ENCODE results near the gene MUC5AC. TPM values are rescaled to one million over a fixed set of nuclear protein-coding genes. Genes with fewer than 3 reads are reported as not detected.
"Not testable (repeated sequence)": the region's sequence is repeated elsewhere in the genome, so short reads cannot be mapped to it uniquely, and the experiment has no call there.

MUC5AC gene
- total and polyA plus RNA-seq, 2 experiments from 2014 or later: not detected

DNA sequence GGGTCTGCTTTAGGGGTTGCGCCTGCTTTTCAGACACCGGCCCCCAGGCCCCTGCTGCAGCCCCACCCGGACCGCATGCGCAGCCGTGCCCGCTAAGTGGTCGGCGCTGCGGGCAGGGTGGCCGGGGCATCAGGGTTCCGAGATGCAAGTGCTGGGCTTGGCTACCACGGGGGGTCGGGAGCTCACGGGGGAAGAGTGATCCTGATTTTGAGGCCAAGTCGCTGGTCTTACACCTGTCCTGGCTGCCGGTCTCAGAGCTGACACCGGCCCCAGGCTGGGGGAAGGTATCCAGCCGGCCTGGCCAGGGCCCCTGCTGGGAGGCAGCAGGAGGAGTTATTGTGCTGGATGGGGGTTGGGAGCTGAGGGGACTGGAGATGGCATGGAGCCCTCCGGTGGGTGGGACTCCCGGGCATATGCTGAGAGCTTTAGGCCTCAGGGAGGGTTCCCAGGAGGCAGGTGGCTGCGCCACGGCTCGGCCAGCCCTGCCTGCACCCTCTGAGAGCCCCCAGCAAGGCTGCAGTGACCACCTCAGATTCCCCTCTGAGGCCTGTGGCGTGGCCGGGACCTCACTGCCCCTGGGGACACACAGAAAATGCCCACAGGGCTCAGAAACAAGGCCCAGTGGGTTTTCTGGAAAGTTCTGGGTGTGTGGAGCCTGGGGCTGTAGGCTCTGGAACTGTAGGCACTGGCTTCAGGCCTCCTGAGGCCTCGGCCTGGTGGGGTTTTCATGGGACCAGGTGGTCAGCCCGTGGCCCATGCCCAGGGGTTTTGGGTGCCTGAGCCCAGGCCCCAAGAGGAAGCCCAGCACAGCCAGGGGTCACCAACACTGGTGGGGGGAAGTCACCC, 4.4 kb upstream of the MUC5AC start:
- Histone ChIP-seq H3K79me2 (ENCODE audit: insufficient read depth) (no peaks in the 10 kb centered on the region), H3K9me2 (ENCODE audit: insufficient read depth) (no peaks in the 10 kb centered on the region), H3K9me3 (ENCODE audit: low read depth) (no peaks in the 10 kb centered on the region), H3K27ac (peak overlapping the region; percentile 25; the same call in 1 of the 2 replicates), H3K36me3 (ENCODE audit: low read depth) (no peaks in the 10 kb centered on the region), H3K4me1 (ENCODE audit: insufficient read depth) (peaks cover 8% of the 10 kb centered on the region; the same call in 1 of the 2 replicates), H3K27me3 (replicated peaks; ENCODE audit: insufficient read depth) (no peaks in the 10 kb centered on the region), H3F3A (ENCODE audit: insufficient read depth) (peaks cover 15% of the 10 kb centered on the region), H3K9ac (peak overlapping the region; percentile 43), H2AFZ (no peak overlapping the region), H3K4me3 (no peak overlapping the region), H3K4me2 (ENCODE audit: unreplicated experiment) (no peak overlapping the region), H4K20me1 (ENCODE audit: insufficient read depth) (no peaks in the 10 kb centered on the region)
- in situ Hi-C loops (cut with MboI): no loop called here
- 82 to 83% methylated on average over 25 to 28 of the region's 28 CpGs for WGBS, 2 experiments (ENCODE audit: low coverage in 1 of 2, low lambda C conversion rate in 2 of 2, missing lambda C conversion rate in 2 of 2)
- DNase-seq: peak; percentile 9
- TF ChIP-seq EZH2 (IDR thresholded peaks at IDR 0.05; ENCODE audit: insufficient read depth, poor library complexity, severe bottlenecking) (no peak), EZH2phosphoT487 (IDR thresholded peaks at IDR 0.05; ENCODE audit: insufficient read depth, low read depth) (no peak)

- Histone ChIP-seq H2AFZ (no peak overlapping the region), H3K9me3 (ENCODE audit: low read depth) (no peaks in the 10 kb centered on the region), H3K4me2 (ENCODE audit: unreplicated experiment) (no peak overlapping the region), H3K9ac (peak overlapping the region; percentile 43), H4K20me1 (ENCODE audit: insufficient read depth) (no peaks in the 10 kb centered on the region), H3K79me2 (ENCODE audit: insufficient read depth) (no peaks in the 10 kb centered on the region), H3K4me1 (ENCODE audit: insufficient read depth) (peaks cover 8% of the 10 kb centered on the region; the same call in 1 of the 2 replicates), H3F3A (ENCODE audit: insufficient read depth) (peaks cover 15% of the 10 kb centered on the region), H3K27ac (peak overlapping the region; percentile 25; the same call in 1 of the 2 replicates), H3K36me3 (ENCODE audit: low read depth) (no peaks in the 10 kb centered on the region), H3K27me3 (replicated peaks; ENCODE audit: insufficient read depth) (no peaks in the 10 kb centered on the region), H3K9me2 (ENCODE audit: insufficient read depth) (no peaks in the 10 kb centered on the region), H3K4me3 (no peak overlapping the region)
- TF ChIP-seq EZH2 (IDR thresholded peaks at IDR 0.05; ENCODE audit: insufficient read depth, poor library complexity, severe bottlenecking) (no peak), EZH2phosphoT487 (IDR thresholded peaks at IDR 0.05; ENCODE audit: insufficient read depth, low read depth) (no peak)
- peak; percentile 95 for DNase-seq
- 52 to 53% methylated on average over 14 of the region's 14 CpGs for WGBS, 2 experiments (ENCODE audit: low coverage in 1 of 2, low lambda C conversion rate in 2 of 2, missing lambda C conversion rate in 2 of 2)
- in situ Hi-C loops (cut with MboI): no loop called here
Measured at GRCh38 chr11:1153951-1154493, 3.7 kb upstream of the MUC5AC start.

GRCh38 chr11:1154656-1155055, 3.1 kb upstream of the MUC5AC start:
- H3K4me3 ChIP-seq; in situ Hi-C loops (cut with MboI); H3K9me3 ChIP-seq (ENCODE audit: low read depth); H3K4me2 ChIP-seq (ENCODE audit: unreplicated experiment); DNase-seq; H3K9ac ChIP-seq; H2AFZ ChIP-seq; H3K9me2 ChIP-seq (ENCODE audit: insufficient read depth); H4K20me1 ChIP-seq (ENCODE audit: insufficient read depth); H3K27me3 ChIP-seq (replicated peaks; ENCODE audit: insufficient read depth); H3K79me2 ChIP-seq (ENCODE audit: insufficient read depth); H3K27ac ChIP-seq; H3K36me3 ChIP-seq (ENCODE audit: low read depth); H3K4me1 ChIP-seq (ENCODE audit: insufficient read depth): not testable (repeated sequence)
- WGBS, 2 experiments (ENCODE audit: low coverage in 1 of 2, low lambda C conversion rate in 2 of 2, missing lambda C conversion rate in 2 of 2): 70% methylated on average over 3 of the region's 3 CpGs; no CpG with 5 or more reads in 1 of the 2 experiments
- H3F3A ChIP-seq (ENCODE audit: insufficient read depth): peaks cover 15% of the 10 kb centered on the region

DNA sequence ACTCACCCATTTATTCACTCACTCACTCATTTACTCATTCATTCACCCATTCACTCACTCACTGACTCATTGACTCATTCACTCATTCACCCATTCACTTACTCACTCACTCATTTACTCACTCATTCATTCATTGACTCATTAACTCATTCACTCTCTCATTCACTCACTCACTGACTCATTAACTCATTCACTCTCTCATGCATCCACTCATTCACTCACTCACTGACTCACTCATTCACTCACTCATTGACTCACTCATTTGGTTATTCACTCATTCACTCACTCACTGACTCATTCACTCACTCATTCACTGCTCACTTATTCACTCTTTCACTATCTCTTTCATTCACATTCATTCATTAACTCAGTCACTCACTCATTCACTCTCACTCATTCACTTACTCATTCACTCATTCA, 2.5 kb upstream of the MUC5AC start:
- Histone ChIP-seq H4K20me1 (ENCODE audit: insufficient read depth) (no peaks in the 10 kb centered on the region), H2AFZ (no peak overlapping the region), H3K9me2 (ENCODE audit: insufficient read depth) (no peaks in the 10 kb centered on the region), H3K79me2 (ENCODE audit: insufficient read depth) (no peaks in the 10 kb centered on the region), H3K9ac (no peak overlapping the region), H3K36me3 (ENCODE audit: low read depth) (no peaks in the 10 kb centered on the region), H3K27ac (no peak overlapping the region), H3K27me3 (replicated peaks; ENCODE audit: insufficient read depth) (no peaks in the 10 kb centered on the region), H3K4me2 (ENCODE audit: unreplicated experiment) (no peak overlapping the region), H3F3A (ENCODE audit: insufficient read depth) (peaks cover 15% of the 10 kb centered on the region), H3K9me3 (ENCODE audit: low read depth) (no peaks in the 10 kb centered on the region), H3K4me1 (ENCODE audit: insufficient read depth) (peaks cover 8% of the 10 kb centered on the region; the same call in 1 of the 2 replicates), H3K4me3 (no peak overlapping the region)
- no peak for DNase-seq
- TF ChIP-seq EZH2 (IDR thresholded peaks at IDR 0.05; ENCODE audit: insufficient read depth, poor library complexity, severe bottlenecking): no peak
- no peak for TF ChIP-seq EZH2phosphoT487 (IDR thresholded peaks at IDR 0.05; ENCODE audit: insufficient read depth, low read depth)
- in situ Hi-C loops (cut with MboI): no loop called here

Measured in GM23248 (cell line).